Fibroblast of the aortic adventitia (primary cell): ENCODE measurements around the gene TBC1D13. TPM values are rescaled to one million over a fixed set of nuclear protein-coding genes. Genes with fewer than 3 reads are reported as not detected.
"Not testable (repeated sequence)": the region's sequence is repeated elsewhere in the genome, so short reads cannot be mapped to it uniquely, and the experiment has no call there.

Experiments used
- DNase-seq: peaks from one replicate; pipeline ENCODE4 v3.0.0-alpha.2; 2010; ENCODE audit warnings: low read depth
- H3K4me3 ChIP-seq: 2 replicates; pipeline ENCODE4 v1.5.1; 2011; ENCODE audit warnings: low read depth, mild to moderate bottlenecking, control low read depth, low read length, moderate library complexity
- small RNA-seq: library from RNA; depleted of rRNA; stranded (forward); fragments of <200 nt; gene quantifications from one replicate; pipeline ENCODE3, GENCODE V24; 2012
- total RNA-seq: library from RNA; depleted of rRNA; stranded (reverse); fragments of >200 nt; gene quantifications from 2 replicates; pipeline ENCODE4 v1.2.3, GENCODE V29; 2012; ENCODE audit warnings: low replicate concordance
- TF ChIP-seq, protein P1 (sequence below): IDR thresholded peaks from 2 replicates; pipeline ENCODE4 v1.5.1; 2011; ENCODE audit warnings: mild to moderate bottlenecking, low read length, control low read depth, inconsistent platforms; ENCODE audit not compliant: insufficient read depth

Gene TBC1D13
- total RNA-seq, 1 donor: 24.2 TPM

DNA sequence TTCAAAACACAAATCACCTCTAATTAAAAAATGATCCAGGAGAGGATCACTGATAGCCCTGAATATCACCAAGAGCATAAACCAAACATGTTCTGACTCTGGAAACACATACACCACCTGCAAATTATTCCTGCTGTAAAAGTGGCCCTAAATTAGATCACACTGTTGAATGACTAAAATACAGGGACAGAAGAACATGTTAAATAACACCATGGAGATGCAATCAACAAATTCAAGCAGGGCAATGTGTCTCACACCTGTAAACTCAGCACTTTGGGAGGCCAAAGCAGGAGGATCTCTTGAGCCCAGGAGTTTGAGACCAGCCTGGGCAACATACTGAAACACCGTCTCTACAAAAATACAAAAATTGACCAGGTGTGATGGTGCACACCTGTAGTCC, 60.8 kb downstream of the TBC1D13 start:
- TF ChIP-seq, protein P1, sequence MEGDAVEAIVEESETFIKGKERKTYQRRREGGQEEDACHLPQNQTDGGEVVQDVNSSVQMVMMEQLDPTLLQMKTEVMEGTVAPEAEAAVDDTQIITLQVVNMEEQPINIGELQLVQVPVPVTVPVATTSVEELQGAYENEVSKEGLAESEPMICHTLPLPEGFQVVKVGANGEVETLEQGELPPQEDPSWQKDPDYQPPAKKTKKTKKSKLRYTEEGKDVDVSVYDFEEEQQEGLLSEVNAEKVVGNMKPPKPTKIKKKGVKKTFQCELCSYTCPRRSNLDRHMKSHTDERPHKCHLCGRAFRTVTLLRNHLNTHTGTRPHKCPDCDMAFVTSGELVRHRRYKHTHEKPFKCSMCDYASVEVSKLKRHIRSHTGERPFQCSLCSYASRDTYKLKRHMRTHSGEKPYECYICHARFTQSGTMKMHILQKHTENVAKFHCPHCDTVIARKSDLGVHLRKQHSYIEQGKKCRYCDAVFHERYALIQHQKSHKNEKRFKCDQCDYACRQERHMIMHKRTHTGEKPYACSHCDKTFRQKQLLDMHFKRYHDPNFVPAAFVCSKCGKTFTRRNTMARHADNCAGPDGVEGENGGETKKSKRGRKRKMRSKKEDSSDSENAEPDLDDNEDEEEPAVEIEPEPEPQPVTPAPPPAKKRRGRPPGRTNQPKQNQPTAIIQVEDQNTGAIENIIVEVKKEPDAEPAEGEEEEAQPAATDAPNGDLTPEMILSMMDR: no peak
- no peak for DNase-seq
- no peak overlapping the region for H3K4me3 ChIP-seq

DNA sequence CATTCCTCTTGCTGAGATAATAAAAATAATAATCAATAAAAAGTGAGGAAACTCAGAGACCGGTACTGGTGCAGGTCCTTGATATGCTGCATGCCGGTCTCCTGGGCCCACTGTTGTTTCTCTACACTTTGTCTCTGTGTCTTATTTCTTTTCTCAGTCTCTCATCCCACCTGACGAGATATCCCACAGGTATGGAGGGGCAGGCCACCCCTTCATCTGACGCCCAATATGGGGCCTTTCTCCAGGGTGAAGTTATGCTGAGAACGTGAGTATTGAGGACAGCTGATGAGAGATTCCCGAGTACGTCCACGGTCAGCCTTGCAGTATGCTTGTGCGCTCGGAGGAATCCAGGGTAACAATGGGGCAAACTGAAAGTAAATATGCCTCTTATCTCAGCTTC, 64.0 kb downstream of the TBC1D13 start:
- DNase-seq, H3K4me3 ChIP-seq: not testable (repeated sequence)

DNA sequence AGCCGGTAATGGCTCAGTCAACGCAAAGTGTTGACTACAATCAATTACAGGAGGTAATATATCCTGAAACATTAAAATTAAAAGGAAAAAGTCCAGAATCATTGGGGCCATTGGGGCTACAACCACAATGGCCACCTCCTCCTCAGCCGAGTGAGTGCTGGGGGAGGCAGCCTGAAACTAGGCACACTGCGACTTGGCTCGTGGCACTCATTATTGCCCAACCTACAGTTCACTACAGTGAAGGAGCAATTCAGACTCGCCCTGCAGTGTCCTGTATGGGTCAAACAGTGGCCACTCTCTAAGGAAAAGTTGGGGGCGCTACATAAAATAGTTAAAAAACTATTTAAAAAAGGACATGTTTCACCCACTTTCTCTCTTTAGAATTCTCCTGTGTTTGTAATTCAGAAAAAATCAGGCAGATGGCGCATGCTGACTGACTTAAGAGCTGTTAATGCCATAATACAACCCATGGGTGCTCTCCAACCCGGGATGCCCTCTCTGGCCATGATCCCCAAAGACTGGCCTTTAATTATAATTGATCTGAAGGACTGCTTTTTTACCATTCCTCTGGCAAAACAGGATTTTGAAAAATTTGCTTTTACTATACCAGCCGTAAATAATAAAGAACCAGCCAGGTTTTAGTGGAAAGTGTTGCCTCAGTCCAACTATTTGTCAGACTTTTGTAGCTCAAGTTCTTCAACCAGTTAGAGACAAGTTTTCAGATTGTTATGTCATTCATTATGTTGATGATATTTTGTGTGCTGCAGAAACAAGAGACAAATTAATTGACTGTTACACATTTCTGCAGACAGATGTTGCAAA, 64.9 kb downstream of the TBC1D13 start:
- TF ChIP-seq, protein P1: peak; percentile 42
- H3K4me3 ChIP-seq: not testable (repeated sequence)
- DNase-seq: peak; percentile 63

DNA sequence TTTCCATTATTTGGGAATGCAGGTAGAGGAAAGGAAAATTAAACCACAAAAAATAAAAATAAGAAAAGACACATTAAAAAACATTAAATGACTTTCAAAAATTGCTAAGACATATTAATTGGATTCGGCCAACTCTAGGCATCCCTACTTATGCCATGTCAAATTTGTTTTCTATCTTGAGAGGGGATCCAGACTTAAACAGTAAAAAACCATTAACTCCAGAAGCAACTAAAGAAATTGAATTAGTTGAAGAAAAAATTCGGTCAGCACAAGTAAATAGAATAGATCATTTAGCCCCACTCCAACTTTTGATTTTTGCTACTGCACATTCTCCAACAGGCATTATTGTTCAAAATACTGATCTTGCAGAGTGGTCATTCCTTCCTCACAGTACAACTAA, 65.6 kb downstream of the TBC1D13 start:
- not testable (repeated sequence) for DNase-seq

DNA sequence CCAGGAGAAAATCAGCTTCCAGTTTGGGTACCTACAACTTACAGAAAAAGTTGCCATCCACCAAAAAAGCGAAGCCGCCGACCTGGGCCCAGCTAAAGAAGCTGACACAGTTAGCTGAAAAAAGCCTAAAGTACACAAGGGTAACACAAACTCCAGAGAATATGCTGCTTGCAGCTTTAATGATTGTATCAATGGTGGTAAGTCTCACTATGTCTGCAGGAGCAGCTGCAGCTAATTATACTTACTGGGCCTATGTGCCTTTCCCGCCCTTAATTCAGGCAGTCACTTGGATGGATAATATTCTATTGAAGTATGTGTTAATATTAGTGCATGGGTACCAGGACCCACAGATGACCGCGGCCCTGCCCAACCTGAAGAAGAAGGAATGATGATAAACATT, 67.4 kb downstream of the TBC1D13 start:
- not testable (repeated sequence) for H3K4me3 ChIP-seq, DNase-seq

More for the DNA sequence above, 65.6 kb downstream of the TBC1D13 start:
- H3K4me3 ChIP-seq: not testable (repeated sequence)

DNA sequence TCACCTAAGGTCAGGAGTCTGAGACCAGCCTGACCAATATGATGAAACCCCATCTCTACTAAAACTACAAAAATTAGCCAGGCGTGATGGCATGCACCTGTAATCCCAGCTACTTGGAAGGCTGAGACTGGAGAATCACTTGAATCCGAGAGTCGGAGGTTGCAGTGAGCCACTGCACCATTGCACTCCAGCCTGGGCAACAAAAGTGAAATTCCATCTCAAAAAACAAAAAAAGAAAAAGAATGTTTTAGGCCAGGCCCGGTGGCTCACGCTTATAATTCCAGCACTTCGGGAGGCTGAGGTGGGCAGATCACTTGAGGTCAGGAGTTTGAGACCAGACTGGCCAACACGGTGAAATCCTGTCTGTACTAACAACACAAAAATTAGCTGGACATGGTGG, 71.4 kb downstream of the TBC1D13 start:
- DNase-seq: not testable (repeated sequence)

More for the DNA sequence above, 71.4 kb downstream of the TBC1D13 start:
- H3K4me3 ChIP-seq: not testable (repeated sequence)

Small RNA genes lying within 50 kb of the gene (small RNA-seq; reads per million reads assigned to genes)
- not detected for gene RF00017

Other genes with a start within 250 kb of the TBC1D13 start
- 287 and 673 TPM in 2 replicates for gene SPTAN1, start 234.7 kb upstream of the TBC1D13 start, total RNA-seq
- gene DYNC2I2, start 130.4 kb upstream of the TBC1D13 start, total RNA-seq: 42.8 and 65.7 TPM in 2 replicates
- 313 and 1,883 TPM in 2 replicates for gene SET, start 98.0 kb upstream of the TBC1D13 start, total RNA-seq
- 1.2 and 3.6 TPM in 2 replicates for gene PKN3, start 84.8 kb upstream of the TBC1D13 start, total RNA-seq
- 18.9 and 31.2 TPM in 2 replicates for gene ZDHHC12, start 63.1 kb upstream of the TBC1D13 start, total RNA-seq
- 24.3 and 76.3 TPM in 2 replicates for gene ZER1, start 15.3 kb upstream of the TBC1D13 start, total RNA-seq
- gene ENDOG, start 31.2 kb downstream of the TBC1D13 start, total RNA-seq: 11.1 and 14.3 TPM in 2 replicates
- gene SPOUT1, start 42.5 kb downstream of the TBC1D13 start, total RNA-seq: 14.9 and 15.0 TPM in 2 replicates
- 5.3 and 6.8 TPM in 2 replicates for gene KYAT1, start 94.7 kb downstream of the TBC1D13 start, total RNA-seq
- 19.6 and 50.6 TPM in 2 replicates for gene LRRC8A, start 94.9 kb downstream of the TBC1D13 start, total RNA-seq
- gene PHYHD1, start 133.7 kb downstream of the TBC1D13 start, total RNA-seq: 8.5 and 13.1 TPM in 2 replicates
- 17.6 and 27.4 TPM in 2 replicates for gene DOLK, start 160.3 kb downstream of the TBC1D13 start, total RNA-seq
- gene NUP188, start 160.4 kb downstream of the TBC1D13 start, total RNA-seq: 37.0 and 69.1 TPM in 2 replicates
- gene SH3GLB2, start 241.1 kb downstream of the TBC1D13 start, total RNA-seq: 32.1 and 41.0 TPM in 2 replicates
- 20.6 and 35.5 TPM in 2 replicates for gene MIGA2, start 249.4 kb downstream of the TBC1D13 start, total RNA-seq